Liver (tissue), 9 donors: ENCODE measurements around the gene MTRF1L. TPM values are rescaled to one million over a fixed set of nuclear protein-coding genes. Genes with fewer than 3 reads are reported as not detected.

Source experiments
- DNase-seq: peaks from one replicate; pipeline ENCODE4 v3.0.0-alpha.2; 2017; ENCODE audit warnings: low spot score
- H3K27ac ChIP-seq, 2 donors: one replicate each; pipeline ENCODE4 v1.7.0; 2013; ENCODE audit warnings: inconsistent platforms in 2 of 2, low read length in 2 of 2, control low read depth in 1 of 2, low read depth in 1 of 2, mild to moderate bottlenecking in 1 of 2
- H3K27me3 ChIP-seq, 4 donors: one replicate each; pipeline versions ENCODE4 v1.6.1 to v1.7.0; 2013; ENCODE audit warnings: low read length in 3 of 4, inconsistent platforms in 1 of 4, mild to moderate bottlenecking in 1 of 4, moderate library complexity in 1 of 4; ENCODE audit not compliant: control insufficient read depth in 4 of 4, insufficient read depth in 4 of 4
- H3K36me3 ChIP-seq, 4 donors: one replicate each; pipeline versions ENCODE4 v1.6.1 to v1.7.0; 2013; ENCODE audit warnings: low read length in 3 of 4, mild to moderate bottlenecking in 3 of 4, low read depth in 1 of 4, moderate library complexity in 1 of 4; ENCODE audit not compliant: control insufficient read depth in 4 of 4, insufficient read depth in 3 of 4
- H3K4me1 ChIP-seq, 4 donors: one replicate each; pipeline versions ENCODE4 v1.6.1 to v1.7.0; 2013; ENCODE audit warnings: low read length in 3 of 4, mild to moderate bottlenecking in 3 of 4, moderate library complexity in 1 of 4; ENCODE audit not compliant: control insufficient read depth in 4 of 4, insufficient read depth in 4 of 4
- H3K4me3 ChIP-seq, 3 donors: one replicate each; pipeline versions ENCODE4 v1.6.1 to v1.7.0; 2013; ENCODE audit warnings: low read length in 3 of 3, control low read depth in 1 of 3, low read depth in 1 of 3, mild to moderate bottlenecking in 1 of 3
- H3K9ac ChIP-seq, 2 donors: one replicate each; pipeline ENCODE4 v1.7.0; 2013; ENCODE audit warnings: low read length in 2 of 2, mild to moderate bottlenecking in 2 of 2, moderate library complexity in 2 of 2, control low read depth in 1 of 2, low read depth in 1 of 2
- H3K9me3 ChIP-seq, 4 donors: one replicate each; pipeline versions ENCODE4 v1.6.1 to v1.7.0; 2013; ENCODE audit warnings: low read length in 3 of 4; ENCODE audit not compliant: control insufficient read depth in 4 of 4
- ATF3 ChIP-seq: IDR thresholded peaks from 2 replicates; pipeline ENCODE4 v1.6.1; 2016; ENCODE audit warnings: antibody characterized with exemption
- CTCF ChIP-seq: fragments of 150-350 bp; IDR thresholded peaks from 2 replicates; pipeline ENCODE4 v1.5.1; 2017; ENCODE audit warnings: improper control_type of control experiment, low read depth, low read length; ENCODE audit not compliant: missing input control
- EGR1 ChIP-seq, 2 donors: IDR thresholded peaks; 2 replicates each; pipeline ENCODE4 v1.6.1; 2016 to 2018; ENCODE audit warnings: antibody characterized with exemption in 2 of 2, low read depth in 2 of 2
- FOXA1 ChIP-seq: IDR thresholded peaks from 2 replicates; pipeline ENCODE4 v1.6.1; 2016; ENCODE audit warnings: antibody characterized with exemption
- FOXA2 ChIP-seq: IDR thresholded peaks from 2 replicates; pipeline ENCODE4 v1.6.1; 2016; ENCODE audit warnings: antibody characterized with exemption
- GABPA ChIP-seq, 2 donors: IDR thresholded peaks in 1 of 2; conservative IDR thresholded peaks in 1 of 2; 2 replicates each; pipeline ENCODE4 v1.6.1; 2016; ENCODE audit warnings: antibody characterized with exemption in 2 of 2, mild to moderate bottlenecking in 1 of 2, moderate library complexity in 1 of 2
- HNF4A ChIP-seq, 2 donors: conservative IDR thresholded peaks; 2 replicates each; pipeline ENCODE4 v1.6.1; 2016; ENCODE audit warnings: antibody characterized with exemption in 2 of 2, mild to moderate bottlenecking in 2 of 2
- HNF4G ChIP-seq: IDR thresholded peaks from 2 replicates; pipeline ENCODE4 v1.6.1; 2016; ENCODE audit warnings: antibody characterized with exemption
- JUND ChIP-seq, 2 donors: IDR thresholded peaks; 2 replicates each; pipeline ENCODE4 v1.6.1; 2016; ENCODE audit warnings: antibody characterized with exemption in 2 of 2
- RAD21 ChIP-seq, 2 donors: IDR thresholded peaks; 2 replicates each; pipeline ENCODE4 v1.6.1; 2016; ENCODE audit warnings: antibody characterized with exemption in 2 of 2, mild to moderate bottlenecking in 2 of 2
- REST ChIP-seq: IDR thresholded peaks from 2 replicates; pipeline ENCODE4 v1.6.1; 2016; ENCODE audit warnings: antibody characterized with exemption, mild to moderate bottlenecking
- RXRA ChIP-seq, 2 donors: IDR thresholded peaks; 2 replicates each; pipeline ENCODE4 v1.6.1; 2017 to 2018; ENCODE audit warnings: antibody characterized with exemption in 2 of 2, mild to moderate bottlenecking in 1 of 2
- SP1 ChIP-seq: IDR thresholded peaks from 2 replicates; pipeline ENCODE4 v1.6.1; 2018; ENCODE audit warnings: antibody characterized with exemption, mild to moderate bottlenecking
- TAF1 ChIP-seq: conservative IDR thresholded peaks from 2 replicates; pipeline ENCODE4 v1.6.1; 2016; ENCODE audit warnings: antibody characterized with exemption, mild to moderate bottlenecking
- YY1 ChIP-seq: IDR thresholded peaks from 2 replicates; pipeline ENCODE4 v1.6.1; 2016; ENCODE audit warnings: antibody characterized with exemption, mild to moderate bottlenecking
- ZBTB33 ChIP-seq: IDR thresholded peaks from 2 replicates; pipeline ENCODE4 v1.6.1; 2016; ENCODE audit warnings: antibody characterized with exemption
- WGBS: extraction: QIAGEN DNeasy Blood & Tissue Kit; methylation state at CpG from one replicate; pipeline ENCODE4 v1.1.7; 2013; 5-methylcytosine and 5-hydroxymethylcytosine counted together
- polyA plus RNA-seq, 2 donors: library from polyadenylated mRNA; stranded (reverse) in 1 of 2; unstranded in 1 of 2; fragments of 200-250 nt in 1 of 2; fragments of >200 nt in 1 of 2; fragmentation: Nextera tagmentation in 1 of 2; extraction: Ambion mirVana in 1 of 2; gene quantifications; one replicate each; pipeline versions ENCODE4 v1.2.1 to v1.2.3, GENCODE V29; 2013 to 2015
- total RNA-seq, 2 donors: library from RNA; depleted of rRNA; stranded (reverse); fragments of >200 nt; gene quantifications; one replicate each; pipeline ENCODE4 v1.2.3, GENCODE V29; 2014
- donor health status: healthy.
- donor health status: healthy.
- donor health status: healthy.
- donor health status: healthy.
- donor health status: healthy.

Gene MTRF1L
- total and polyA plus RNA-seq, 4 donors: 6.1 to 11.1 (median 8.4) TPM

GRCh38 chr6:153028963-153029362 lies 26.5 kb upstream of the MTRF1L start:
- no peak for DNase-seq
- no peaks in the 10 kb centered on the region for H3K9me3 ChIP-seq
- 53% methylated on average over 4 of the region's 4 CpGs for WGBS
- H3K4me3 ChIP-seq: no peak overlapping the region
- H3K4me1 ChIP-seq: peaks cover 0 to 20% (median 7%) of the 10 kb centered on the region in 4 donors
- no peak overlapping the region for H3K27ac ChIP-seq
- no peaks in the 10 kb centered on the region for H3K36me3 ChIP-seq
- H3K9ac ChIP-seq: no peak overlapping the region
- no peaks in the 10 kb centered on the region for H3K27me3 ChIP-seq
- TF ChIP-seq TAF1 (no peak), ATF3 (no peak), FOXA2 (no peak), RXRA (IDR thresholded peaks at IDR 0.05) (no peak), SP1 (peak; percentile 78), YY1 (peak; percentile 27), HNF4A (conservative IDR thresholded peaks at IDR 0.05) (peak; percentile 69)

- no peak overlapping the region for H3K9ac ChIP-seq
- DNase-seq: no peak
- peaks cover 0 to 20% (median 7%) of the 10 kb centered on the region in 4 donors for H3K4me1 ChIP-seq
- 97% methylated on average over 2 of the region's 2 CpGs for WGBS
- TF ChIP-seq RAD21 (IDR thresholded peaks at IDR 0.05): no peak
- TF ChIP-seq ZBTB33: no peak
- no peak for TF ChIP-seq SP1
- TF ChIP-seq TAF1: no peak
- no peak for TF ChIP-seq GABPA (IDR thresholded peaks at IDR 0.05 in 1 of 2, conservative IDR thresholded peaks at IDR 0.05 in 1 of 2)
- no peak for TF ChIP-seq HNF4G
- no peaks in the 10 kb centered on the region for H3K27me3 ChIP-seq
- H3K4me3 ChIP-seq: no peak overlapping the region
- H3K36me3 ChIP-seq: no peaks in the 10 kb centered on the region
- no peaks in the 10 kb centered on the region for H3K9me3 ChIP-seq
- no peak overlapping the region for H3K27ac ChIP-seq
Observed at GRCh38 chr6:153028286-153028685, 25.8 kb upstream of the MTRF1L start.

GRCh38 chr6:153027480-153027879 lies 25.0 kb upstream of the MTRF1L start:
- Histone ChIP-seq H3K4me1 (peaks cover 0 to 20% (median 7%) of the 10 kb centered on the region in 4 donors), H3K27ac (no peak overlapping the region), H3K4me3 (no peak overlapping the region), H3K27me3 (no peaks in the 10 kb centered on the region), H3K36me3 (no peaks in the 10 kb centered on the region), H3K9me3 (no peaks in the 10 kb centered on the region), H3K9ac (no peak overlapping the region)
- WGBS: 90% methylated on average over 4 of the region's 4 CpGs
- TF ChIP-seq HNF4A (conservative IDR thresholded peaks at IDR 0.05): no peak
- no peak for TF ChIP-seq REST
- TF ChIP-seq SP1: no peak
- TF ChIP-seq CTCF: no peak
- no peak for TF ChIP-seq EGR1 (IDR thresholded peaks at IDR 0.05; ENCODE audit: low read depth in 2 of 2)
- no peak for TF ChIP-seq GABPA (IDR thresholded peaks at IDR 0.05 in 1 of 2, conservative IDR thresholded peaks at IDR 0.05 in 1 of 2)
- no peak for TF ChIP-seq ZBTB33
- no peak for TF ChIP-seq RXRA (IDR thresholded peaks at IDR 0.05)
- no peak for TF ChIP-seq JUND (IDR thresholded peaks at IDR 0.05)
- TF ChIP-seq YY1: no peak
- TF ChIP-seq FOXA2: no peak
- TF ChIP-seq FOXA1: no peak
- no peak for TF ChIP-seq ATF3
- no peak for DNase-seq
